ENCODE measurements around the gene TOMM34. TPM values are rescaled to one million over a fixed set of nuclear protein-coding genes. Genes with fewer than 3 reads are reported as not detected.

Gene TOMM34
- polyA plus RNA-seq, 2 of the 4 experiments (the other 2 are of a cell fraction) = 23.4 to 30.8 TPM

GRCh38 chr20:44948107-44948506 lies 12.1 kb downstream of the TOMM34 start:
- ChIA-PET CTCF (interaction anchor here (1.2 to 2.0 kb wide), 4 partner anchors 10 to 30 kb away, joined by 3 to 6 read pairs (median 4); partner anchors contain the start of gene TOMM34), POLR2A (no interaction called here)
- no peak for DNase-seq (ENCODE audit: low read depth in 1 of 2, low spot score in 1 of 2)
- no peak overlapping the region for H3K27ac ChIP-seq
- no peaks in the 10 kb centered on the region for H3K4me1 ChIP-seq
- no peak for ATAC-seq
- H3K4me3 ChIP-seq = no peak overlapping the region
- FAIRE-seq = no peak
- no peaks in the 10 kb centered on the region for H3K9me3 ChIP-seq
- no peak overlapping the region for H3K4me2 ChIP-seq
- TF ChIP-seq, protein P1, sequence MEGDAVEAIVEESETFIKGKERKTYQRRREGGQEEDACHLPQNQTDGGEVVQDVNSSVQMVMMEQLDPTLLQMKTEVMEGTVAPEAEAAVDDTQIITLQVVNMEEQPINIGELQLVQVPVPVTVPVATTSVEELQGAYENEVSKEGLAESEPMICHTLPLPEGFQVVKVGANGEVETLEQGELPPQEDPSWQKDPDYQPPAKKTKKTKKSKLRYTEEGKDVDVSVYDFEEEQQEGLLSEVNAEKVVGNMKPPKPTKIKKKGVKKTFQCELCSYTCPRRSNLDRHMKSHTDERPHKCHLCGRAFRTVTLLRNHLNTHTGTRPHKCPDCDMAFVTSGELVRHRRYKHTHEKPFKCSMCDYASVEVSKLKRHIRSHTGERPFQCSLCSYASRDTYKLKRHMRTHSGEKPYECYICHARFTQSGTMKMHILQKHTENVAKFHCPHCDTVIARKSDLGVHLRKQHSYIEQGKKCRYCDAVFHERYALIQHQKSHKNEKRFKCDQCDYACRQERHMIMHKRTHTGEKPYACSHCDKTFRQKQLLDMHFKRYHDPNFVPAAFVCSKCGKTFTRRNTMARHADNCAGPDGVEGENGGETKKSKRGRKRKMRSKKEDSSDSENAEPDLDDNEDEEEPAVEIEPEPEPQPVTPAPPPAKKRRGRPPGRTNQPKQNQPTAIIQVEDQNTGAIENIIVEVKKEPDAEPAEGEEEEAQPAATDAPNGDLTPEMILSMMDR (IDR thresholded peaks at IDR 0.05) = no peak
- TF ChIP-seq PBX3 (IDR thresholded peaks at IDR 0.05) = no peak
- no peak for TF ChIP-seq ZFP36 (IDR thresholded peaks at IDR 0.05; ENCODE audit: borderline replicate concordance, partially characterized antibody)
- TF ChIP-seq HOXB13 (CRISPR knock-in tag; IDR thresholded peaks at IDR 0.05; ENCODE audit: low read depth) = no peak
- TF ChIP-seq, protein P2, sequence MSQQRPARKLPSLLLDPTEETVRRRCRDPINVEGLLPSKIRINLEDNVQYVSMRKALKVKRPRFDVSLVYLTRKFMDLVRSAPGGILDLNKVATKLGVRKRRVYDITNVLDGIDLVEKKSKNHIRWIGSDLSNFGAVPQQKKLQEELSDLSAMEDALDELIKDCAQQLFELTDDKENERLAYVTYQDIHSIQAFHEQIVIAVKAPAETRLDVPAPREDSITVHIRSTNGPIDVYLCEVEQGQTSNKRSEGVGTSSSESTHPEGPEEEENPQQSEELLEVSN (IDR thresholded peaks at IDR 0.05; ENCODE audit: borderline replicate concordance, low read depth) = no peak
- no peak for TF ChIP-seq RARB (CRISPR knock-in tag; IDR thresholded peaks at IDR 0.05)
- TF ChIP-seq HOXA7 (CRISPR knock-in tag; IDR thresholded peaks at IDR 0.05) = no peak
- no peak for TF ChIP-seq USF2 (IDR thresholded peaks at IDR 0.05)
- TF ChIP-seq ZNF302 (CRISPR knock-in tag; IDR thresholded peaks at IDR 0.05) = no peak
- TF ChIP-seq HOXB5 (CRISPR knock-in tag; IDR thresholded peaks at IDR 0.05) = no peak
- no peak for TF ChIP-seq MAFK (IDR thresholded peaks at IDR 0.05; ENCODE audit: partially characterized antibody)
- no peak for TF ChIP-seq FOSL2 (IDR thresholded peaks at IDR 0.05)
- no peak for TF ChIP-seq FOSL2 (CRISPR knock-in tag; IDR thresholded peaks at IDR 0.05)
- TF ChIP-seq HEYL (CRISPR knock-in tag; IDR thresholded peaks at IDR 0.05) = no peak
- no peak for TF ChIP-seq FOSB (CRISPR knock-in tag; IDR thresholded peaks at IDR 0.05)
- TF ChIP-seq RFX5 (IDR thresholded peaks at IDR 0.05) = no peak
- TF ChIP-seq, protein P3, sequence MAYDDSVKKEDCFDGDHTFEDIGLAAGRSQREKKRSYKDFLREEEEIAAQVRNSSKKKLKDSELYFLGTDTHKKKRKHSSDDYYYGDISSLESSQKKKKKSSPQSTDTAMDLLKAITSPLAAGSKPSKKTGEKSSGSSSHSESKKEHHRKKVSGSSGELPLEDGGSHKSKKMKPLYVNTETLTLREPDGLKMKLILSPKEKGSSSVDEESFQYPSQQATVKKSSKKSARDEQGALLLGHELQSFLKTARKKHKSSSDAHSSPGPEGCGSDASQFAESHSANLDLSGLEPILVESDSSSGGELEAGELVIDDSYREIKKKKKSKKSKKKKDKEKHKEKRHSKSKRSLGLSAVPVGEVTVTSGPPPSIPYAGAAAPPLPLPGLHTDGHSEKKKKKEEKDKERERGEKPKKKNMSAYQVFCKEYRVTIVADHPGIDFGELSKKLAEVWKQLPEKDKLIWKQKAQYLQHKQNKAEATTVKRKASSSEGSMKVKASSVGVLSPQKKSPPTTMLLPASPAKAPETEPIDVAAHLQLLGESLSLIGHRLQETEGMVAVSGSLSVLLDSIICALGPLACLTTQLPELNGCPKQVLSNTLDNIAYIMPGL (CRISPR knock-in tag; IDR thresholded peaks at IDR 0.05; ENCODE audit: borderline replicate concordance) = no peak
- no peak for TF ChIP-seq HDAC2 (IDR thresholded peaks at IDR 0.05)
- no peak for TF ChIP-seq FOXS1 (CRISPR knock-in tag; IDR thresholded peaks at IDR 0.05)
- TF ChIP-seq EP300 (IDR thresholded peaks at IDR 0.05) = no peak
- TF ChIP-seq JUNB (IDR thresholded peaks at IDR 0.05) = no peak
- 92% methylated on average over 5 of the region's 5 CpGs for WGBS (ENCODE audit: missing lambda C conversion rate)

GRCh38 chr20:44946271-44946852 lies 13.8 kb downstream of the TOMM34 start:
- no peak for ATAC-seq
- Histone ChIP-seq H3K9me3 (no peaks in the 10 kb centered on the region), H3K4me2 (no peak overlapping the region), H3K27ac (no peak overlapping the region), H3K4me3 (no peak overlapping the region), H3K4me1 (no peaks in the 10 kb centered on the region)
- ChIA-PET POLR2A (no interaction called here), CTCF (interaction anchor here (1.0 to 1.7 kb wide), 4 partner anchors 9 to 28 kb away, joined by 3 to 4 read pairs (median 4); no protein-coding TSS in a partner anchor)
- WGBS (ENCODE audit: missing lambda C conversion rate) = 75% methylated on average over 2 of the region's 2 CpGs
- FAIRE-seq = no peak
- no peak for DNase-seq (ENCODE audit: low read depth in 1 of 2, low spot score in 1 of 2)
- TF ChIP-seq ATOH8 (CRISPR knock-in tag; IDR thresholded peaks at IDR 0.05; ENCODE audit: low read depth) = no peak
- TF ChIP-seq EP300 (IDR thresholded peaks at IDR 0.05) = no peak
- no peak for TF ChIP-seq ESRRA (IDR thresholded peaks at IDR 0.05; ENCODE audit: borderline replicate concordance, low read length)
- no peak for TF ChIP-seq HOXB5 (CRISPR knock-in tag; IDR thresholded peaks at IDR 0.05)
- TF ChIP-seq BCL3 (IDR thresholded peaks at IDR 0.05) = no peak
- no peak for TF ChIP-seq MAX (IDR thresholded peaks at IDR 0.05)
- no peak for TF ChIP-seq BHLHE40 (IDR thresholded peaks at IDR 0.05; ENCODE audit: low read depth, low read length)
- TF ChIP-seq RCOR1 (IDR thresholded peaks at IDR 0.05; ENCODE audit: low read depth, low read length) = no peak
- TF ChIP-seq HDAC2 (IDR thresholded peaks at IDR 0.05) = no peak
- TF ChIP-seq FOSB (CRISPR knock-in tag; IDR thresholded peaks at IDR 0.05) = no peak
- no peak for TF ChIP-seq NPAS2 (CRISPR knock-in tag; IDR thresholded peaks at IDR 0.05; ENCODE audit: borderline replicate concordance)
- no peak for TF ChIP-seq HOXB13 (CRISPR knock-in tag; IDR thresholded peaks at IDR 0.05; ENCODE audit: low read depth)
- TF ChIP-seq CBX2 (IDR thresholded peaks at IDR 0.05; ENCODE audit: borderline replicate concordance, low read depth) = no peak
- TF ChIP-seq CHD2 (IDR thresholded peaks at IDR 0.05; ENCODE audit: low read length, partially characterized antibody) = no peak
- no peak for TF ChIP-seq MAFK (IDR thresholded peaks at IDR 0.05; ENCODE audit: partially characterized antibody)

Data from A549 (cell line).